ENCODE results near the gene PLCB3. TPM values are rescaled to one million over a fixed set of nuclear protein-coding genes. Genes with fewer than 3 reads are reported as not detected.

PLCB3 gene
- total RNA-seq, 6 donors from 2014 or later, result 19.5 to 55.5 (median 30.3) TPM

DNA sequence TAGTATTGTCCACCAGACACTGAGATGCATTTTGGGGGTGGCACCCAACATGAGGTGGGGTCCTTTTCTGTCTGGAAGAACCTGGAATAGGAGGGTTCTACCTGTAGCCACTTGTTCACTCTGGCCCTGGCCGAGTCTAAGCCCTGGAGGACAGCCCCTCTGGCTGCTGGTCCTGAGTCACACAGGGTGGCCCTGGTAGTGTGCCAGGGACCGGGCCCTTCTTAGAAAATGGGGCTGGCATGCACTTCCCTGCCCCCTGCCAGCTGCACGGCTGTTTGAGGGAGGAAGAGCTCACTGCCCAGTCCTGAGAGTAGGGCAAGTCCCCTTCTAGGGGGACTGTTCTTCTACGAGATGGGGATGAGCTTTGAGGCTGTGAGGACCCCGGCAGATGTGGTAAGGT lies 2.2 kb downstream of the PLCB3 start:
- Histone ChIP-seq H3K27me3 (no peaks in the 10 kb centered on the region), H3K9me3 (no peaks in the 10 kb centered on the region), H3K4me3 (no peak overlapping the region), H3K4me1 (peaks cover 20 to 37% (median 28%) of the 10 kb centered on the region in 4 donors), H3K27ac (peak overlapping the region in 1 of 4 donors; percentile 4), H3K36me3 (peaks cover 7 to 43% (median 38%) of the 10 kb centered on the region in 4 donors)
- no peak for ATAC-seq (ENCODE audit: low FRiP score in 2 of 2)
- DNase-seq, result no peak
- 56 to 59% methylated on average over 2 to 5 of the region's 5 CpGs for WGBS, 2 donors
- no peak for TF ChIP-seq POLR2AphosphoS5 (IDR thresholded peaks at IDR 0.05)
- TF ChIP-seq POLR2A (IDR thresholded peaks at IDR 0.05), result no peak
- TF ChIP-seq EP300 (IDR thresholded peaks at IDR 0.05), result no peak
- TF ChIP-seq, protein P1, sequence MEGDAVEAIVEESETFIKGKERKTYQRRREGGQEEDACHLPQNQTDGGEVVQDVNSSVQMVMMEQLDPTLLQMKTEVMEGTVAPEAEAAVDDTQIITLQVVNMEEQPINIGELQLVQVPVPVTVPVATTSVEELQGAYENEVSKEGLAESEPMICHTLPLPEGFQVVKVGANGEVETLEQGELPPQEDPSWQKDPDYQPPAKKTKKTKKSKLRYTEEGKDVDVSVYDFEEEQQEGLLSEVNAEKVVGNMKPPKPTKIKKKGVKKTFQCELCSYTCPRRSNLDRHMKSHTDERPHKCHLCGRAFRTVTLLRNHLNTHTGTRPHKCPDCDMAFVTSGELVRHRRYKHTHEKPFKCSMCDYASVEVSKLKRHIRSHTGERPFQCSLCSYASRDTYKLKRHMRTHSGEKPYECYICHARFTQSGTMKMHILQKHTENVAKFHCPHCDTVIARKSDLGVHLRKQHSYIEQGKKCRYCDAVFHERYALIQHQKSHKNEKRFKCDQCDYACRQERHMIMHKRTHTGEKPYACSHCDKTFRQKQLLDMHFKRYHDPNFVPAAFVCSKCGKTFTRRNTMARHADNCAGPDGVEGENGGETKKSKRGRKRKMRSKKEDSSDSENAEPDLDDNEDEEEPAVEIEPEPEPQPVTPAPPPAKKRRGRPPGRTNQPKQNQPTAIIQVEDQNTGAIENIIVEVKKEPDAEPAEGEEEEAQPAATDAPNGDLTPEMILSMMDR (IDR thresholded peaks at IDR 0.05), result no peak

DNA sequence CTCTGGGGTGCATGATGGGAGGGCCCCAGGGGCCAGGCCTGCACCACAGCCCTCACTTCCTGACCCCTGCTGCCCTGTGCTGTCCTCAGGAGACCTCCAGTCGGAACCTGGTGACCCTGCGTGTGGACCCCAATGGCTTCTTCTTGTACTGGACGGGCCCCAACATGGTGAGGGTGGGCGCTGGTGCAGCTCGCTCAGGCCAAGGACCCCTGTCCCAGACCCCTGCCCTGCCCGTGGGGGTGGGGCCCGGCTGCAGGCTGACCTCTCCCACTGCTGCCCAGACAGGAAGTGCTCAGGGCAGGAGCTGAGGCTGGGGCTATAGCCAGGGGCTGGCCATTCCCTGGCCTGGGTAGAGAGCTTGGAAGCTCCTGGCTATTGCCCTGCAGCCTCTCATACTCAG lies 3.0 kb downstream of the PLCB3 start:
- TF ChIP-seq POLR2AphosphoS5 (IDR thresholded peaks at IDR 0.05) (no peak), POLR2A (IDR thresholded peaks at IDR 0.05) (no peak), EP300 (IDR thresholded peaks at IDR 0.05) (no peak)
- TF ChIP-seq, protein P1 (IDR thresholded peaks at IDR 0.05), result no peak
- Histone ChIP-seq H3K9me3 (no peaks in the 10 kb centered on the region), H3K4me1 (peaks cover 20 to 37% (median 28%) of the 10 kb centered on the region in 4 donors), H3K4me3 (no peak overlapping the region), H3K36me3 (peaks cover 11 to 51% (median 46%) of the 10 kb centered on the region in 4 donors), H3K27me3 (no peaks in the 10 kb centered on the region), H3K27ac (peak overlapping the region in 1 of 4 donors; percentile 4)
- 76% methylated on average over 7 of the region's 7 CpGs; no CpG with 5 or more reads in 1 of the 2 donors for WGBS, 2 donors
- DNase-seq (peak in 1 of 2 donors; percentile 77), ATAC-seq (ENCODE audit: low FRiP score in 2 of 2) (no peak)

DNA sequence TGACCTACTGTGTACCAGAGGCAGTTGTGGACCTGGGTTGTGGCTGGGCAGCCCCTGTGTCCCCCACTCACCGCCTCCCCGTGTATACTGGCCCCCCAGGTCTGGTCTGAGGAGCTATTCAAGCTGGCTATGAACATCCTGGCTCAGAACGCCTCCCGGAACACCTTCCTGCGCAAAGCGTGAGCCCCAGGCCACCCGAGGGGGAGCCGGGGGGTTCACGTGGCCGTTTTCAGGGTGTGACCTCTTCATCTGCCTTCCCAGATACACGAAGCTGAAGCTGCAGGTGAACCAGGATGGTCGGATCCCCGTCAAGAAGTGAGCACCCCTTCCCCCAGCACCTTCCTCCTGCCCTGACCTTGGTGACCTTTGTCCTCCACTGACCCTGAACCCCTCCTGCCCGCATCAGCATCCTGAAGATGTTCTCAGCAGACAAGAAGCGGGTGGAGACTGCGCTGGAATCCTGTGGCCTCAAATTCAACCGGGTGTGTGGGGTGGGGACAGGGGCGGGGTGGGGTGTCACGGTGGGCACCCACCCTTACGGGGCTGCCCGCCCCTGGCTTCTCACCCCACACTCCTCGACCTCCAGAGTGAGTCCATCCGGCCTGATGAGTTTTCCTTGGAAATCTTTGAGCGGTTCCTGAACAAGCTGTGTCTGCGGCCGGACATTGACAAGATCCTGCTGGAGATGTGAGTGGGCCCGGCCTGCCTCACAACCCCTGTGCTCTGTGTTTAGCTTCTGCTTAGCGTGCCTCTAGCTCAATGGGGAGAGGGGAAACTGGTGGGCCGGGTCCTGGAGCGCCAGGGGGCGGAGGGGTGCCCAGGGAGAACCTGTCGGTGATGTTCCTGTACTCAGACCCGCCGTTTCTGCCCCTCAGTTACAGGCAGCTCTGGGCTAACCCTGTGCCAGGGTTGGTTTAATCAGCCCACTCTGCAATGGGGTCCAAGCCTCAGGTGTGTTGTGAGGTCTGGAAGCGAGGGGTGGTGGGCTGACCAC lies 4.1 kb downstream of the PLCB3 start:
- no peak for ATAC-seq (ENCODE audit: low FRiP score in 2 of 2)

DNA sequence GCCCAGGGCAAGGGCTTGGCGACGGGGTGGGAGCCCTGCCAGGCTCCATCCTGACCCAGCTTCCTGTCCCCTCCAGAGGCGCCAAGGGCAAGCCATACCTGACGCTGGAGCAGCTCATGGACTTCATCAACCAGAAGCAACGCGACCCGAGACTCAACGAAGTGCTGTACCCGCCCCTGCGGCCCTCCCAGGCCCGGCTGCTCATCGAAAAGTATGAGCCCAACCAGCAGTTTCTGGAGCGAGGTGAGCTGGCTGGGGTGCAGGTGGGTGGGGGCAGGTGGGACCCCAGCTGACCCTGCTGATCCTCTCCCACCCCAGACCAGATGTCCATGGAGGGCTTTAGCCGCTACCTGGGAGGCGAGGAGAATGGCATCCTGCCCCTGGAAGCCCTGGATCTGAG lies 5.0 kb downstream of the PLCB3 start:
- Histone ChIP-seq H3K27me3 (no peaks in the 10 kb centered on the region), H3K4me3 (no peak overlapping the region), H3K27ac (no peak overlapping the region), H3K36me3 (peaks cover 15 to 69% (median 59%) of the 10 kb centered on the region in 4 donors), H3K9me3 (no peaks in the 10 kb centered on the region), H3K4me1 (peaks cover 13 to 28% (median 21%) of the 10 kb centered on the region in 4 donors)
- DNase-seq (peak in 1 of 2 donors; percentile 75), ATAC-seq (ENCODE audit: low FRiP score in 2 of 2) (no peak)
- TF ChIP-seq EP300 (IDR thresholded peaks at IDR 0.05) (no peak), POLR2AphosphoS5 (IDR thresholded peaks at IDR 0.05) (no peak), POLR2A (IDR thresholded peaks at IDR 0.05) (no peak)
- TF ChIP-seq, protein P1 (IDR thresholded peaks at IDR 0.05), result no peak
- 83 to 87% methylated on average over 4 to 15 of the region's 15 CpGs for WGBS, 2 donors

More for the DNA sequence above, 4.1 kb downstream of the PLCB3 start:
- H3K4me3 ChIP-seq, result no peak overlapping the region
- H3K4me1 ChIP-seq, result peaks cover 19 to 36% (median 28%) of the 10 kb centered on the region in 4 donors
- peaks cover 15 to 62% (median 56%) of the 10 kb centered on the region in 4 donors for H3K36me3 ChIP-seq
- H3K9me3 ChIP-seq, result no peaks in the 10 kb centered on the region
- TF ChIP-seq EP300 (IDR thresholded peaks at IDR 0.05) (no peak), POLR2A (IDR thresholded peaks at IDR 0.05) (no peak)
- H3K27ac ChIP-seq, result no peak overlapping the region
- 89 to 93% methylated on average over 22 to 35 of the region's 35 CpGs for WGBS, 2 donors
- H3K27me3 ChIP-seq, result no peaks in the 10 kb centered on the region
- DNase-seq, result peak in 1 of 2 donors; percentile 59

DNA sequence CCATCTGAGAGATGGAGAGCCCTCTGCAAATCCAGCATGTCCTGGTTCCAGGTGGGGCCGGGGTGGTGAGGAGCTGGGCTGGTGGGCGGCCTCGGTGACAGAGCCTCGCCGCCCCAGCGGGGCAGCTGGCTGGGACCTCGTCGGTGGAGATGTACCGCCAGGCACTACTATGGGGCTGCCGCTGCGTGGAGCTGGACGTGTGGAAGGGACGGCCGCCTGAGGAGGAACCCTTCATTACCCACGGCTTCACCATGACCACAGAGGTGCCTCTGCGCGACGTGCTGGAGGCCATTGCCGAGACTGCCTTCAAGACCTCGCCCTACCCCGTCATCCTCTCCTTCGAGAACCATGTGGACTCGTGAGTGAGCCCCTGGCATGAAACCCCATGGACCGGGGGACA lies 7.0 kb downstream of the PLCB3 start:
- WGBS, 2 donors, result 94 to 95% methylated on average over 9 to 24 of the region's 24 CpGs
- ATAC-seq (ENCODE audit: low FRiP score in 2 of 2), result no peak
- Histone ChIP-seq H3K27me3 (no peaks in the 10 kb centered on the region), H3K4me3 (no peak overlapping the region), H3K9me3 (no peaks in the 10 kb centered on the region), H3K4me1 (peaks cover 0 to 11% (median 4%) of the 10 kb centered on the region in 4 donors), H3K36me3 (peaks cover 19 to 89% (median 80%) of the 10 kb centered on the region in 4 donors), H3K27ac (no peak overlapping the region)
- TF ChIP-seq, protein P1 (IDR thresholded peaks at IDR 0.05), result no peak
- TF ChIP-seq POLR2A (IDR thresholded peaks at IDR 0.05), result no peak
- TF ChIP-seq POLR2AphosphoS5 (IDR thresholded peaks at IDR 0.05), result no peak
- TF ChIP-seq EP300 (IDR thresholded peaks at IDR 0.05), result no peak
- DNase-seq, result peak in 1 of 2 donors; percentile 72

Data from upper lobe of left lung (tissue), 6 donors.